Measurements from ENCODE around the gene PNKD.

DNA sequence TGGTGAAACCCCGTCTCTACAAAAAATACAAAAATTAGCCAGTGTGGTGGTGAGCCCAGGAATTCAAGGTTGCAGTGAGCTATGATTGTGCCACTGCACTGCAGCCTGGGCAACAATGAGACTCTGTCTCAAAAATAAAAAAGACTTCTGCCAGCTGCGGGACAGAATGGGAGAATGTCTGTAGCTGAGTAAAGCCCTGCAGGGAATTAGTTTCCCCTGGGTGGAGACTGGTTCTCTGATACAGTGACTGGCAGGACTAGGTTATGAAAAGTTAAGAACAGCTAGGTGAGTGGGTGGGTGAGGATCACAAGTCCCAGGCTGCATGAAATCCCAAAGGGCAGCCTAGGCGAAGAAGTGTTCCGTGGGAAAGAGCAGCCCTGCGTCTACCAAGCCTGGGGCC is 72.5 kb downstream of the PNKD start:
- TF ChIP-seq, protein P1, sequence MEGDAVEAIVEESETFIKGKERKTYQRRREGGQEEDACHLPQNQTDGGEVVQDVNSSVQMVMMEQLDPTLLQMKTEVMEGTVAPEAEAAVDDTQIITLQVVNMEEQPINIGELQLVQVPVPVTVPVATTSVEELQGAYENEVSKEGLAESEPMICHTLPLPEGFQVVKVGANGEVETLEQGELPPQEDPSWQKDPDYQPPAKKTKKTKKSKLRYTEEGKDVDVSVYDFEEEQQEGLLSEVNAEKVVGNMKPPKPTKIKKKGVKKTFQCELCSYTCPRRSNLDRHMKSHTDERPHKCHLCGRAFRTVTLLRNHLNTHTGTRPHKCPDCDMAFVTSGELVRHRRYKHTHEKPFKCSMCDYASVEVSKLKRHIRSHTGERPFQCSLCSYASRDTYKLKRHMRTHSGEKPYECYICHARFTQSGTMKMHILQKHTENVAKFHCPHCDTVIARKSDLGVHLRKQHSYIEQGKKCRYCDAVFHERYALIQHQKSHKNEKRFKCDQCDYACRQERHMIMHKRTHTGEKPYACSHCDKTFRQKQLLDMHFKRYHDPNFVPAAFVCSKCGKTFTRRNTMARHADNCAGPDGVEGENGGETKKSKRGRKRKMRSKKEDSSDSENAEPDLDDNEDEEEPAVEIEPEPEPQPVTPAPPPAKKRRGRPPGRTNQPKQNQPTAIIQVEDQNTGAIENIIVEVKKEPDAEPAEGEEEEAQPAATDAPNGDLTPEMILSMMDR (conservative IDR thresholded peaks at IDR 0.05; ENCODE audit: low read length): no peak
- no peak for TF ChIP-seq EZH2phosphoT487 (IDR thresholded peaks at IDR 0.05; ENCODE audit: borderline replicate concordance)
